Activated CD4-positive, alpha-beta memory T cell treated with anti-CD3 and anti-CD28 coated beads, Interleukin-2, amount 10 ng/mL, durations not matched to agents 7 days and 5 days (primary cell): Measurements from ENCODE around the gene EPS8. TPM values are rescaled to one million over a fixed set of nuclear protein-coding genes. Genes with fewer than 3 reads are reported as not detected.
"Not testable (repeated sequence)": the region's sequence is repeated elsewhere in the genome, so short reads cannot be mapped to it uniquely, and the experiment has no call there.

Experiments
- CTCF ChIA-PET: fragments of 350-600 bp; sonication (Branson Sonifier 250); formaldehyde crosslinking; loops from one replicate; lab custom pipeline; 2021; ENCODE audit warnings: antibody characterized with exemption, inconsistent platforms; lab: Charles Lee
- POLR2A ChIA-PET: fragments of 350-600 bp; sonication (Branson Sonifier 250); formaldehyde crosslinking; loops from one replicate; lab custom pipeline; 2021; ENCODE audit warnings: antibody characterized with exemption; lab: Charles Lee
- DNase-seq: peaks from one replicate; pipeline ENCODE4 v3.0.0-alpha.2; 2020
- H3K27ac Mint-ChIP-seq: one replicate; pipeline ENCODE4 v1.8.0; 2021; ENCODE audit warnings: mild to moderate bottlenecking, mixed read lengths
- H3K27me3 Mint-ChIP-seq: one replicate; pipeline ENCODE4 v1.8.0; 2021; ENCODE audit warnings: mixed read lengths
- H3K36me3 Mint-ChIP-seq: one replicate; pipeline ENCODE4 v1.8.0; 2021; ENCODE audit warnings: low read depth, mixed read lengths
- H3K4me1 Mint-ChIP-seq: one replicate; pipeline ENCODE4 v1.8.0; 2021; ENCODE audit warnings: mixed read lengths
- H3K4me3 Mint-ChIP-seq: one replicate; pipeline ENCODE4 v1.8.0; 2021; ENCODE audit warnings: mild to moderate bottlenecking, mixed read lengths
- H3K9me3 Mint-ChIP-seq: one replicate; pipeline ENCODE4 v1.8.0; 2021; ENCODE audit warnings: mixed read lengths
- total RNA-seq, 2 experiments: library from RNA; stranded (reverse); gene quantifications; one replicate each; pipeline ENCODE4 v1.2.3, GENCODE V29; 2021

The EPS8 gene
- total RNA-seq, 2 experiments from 2014 or later: 3.1 to 4.7 TPM

DNA sequence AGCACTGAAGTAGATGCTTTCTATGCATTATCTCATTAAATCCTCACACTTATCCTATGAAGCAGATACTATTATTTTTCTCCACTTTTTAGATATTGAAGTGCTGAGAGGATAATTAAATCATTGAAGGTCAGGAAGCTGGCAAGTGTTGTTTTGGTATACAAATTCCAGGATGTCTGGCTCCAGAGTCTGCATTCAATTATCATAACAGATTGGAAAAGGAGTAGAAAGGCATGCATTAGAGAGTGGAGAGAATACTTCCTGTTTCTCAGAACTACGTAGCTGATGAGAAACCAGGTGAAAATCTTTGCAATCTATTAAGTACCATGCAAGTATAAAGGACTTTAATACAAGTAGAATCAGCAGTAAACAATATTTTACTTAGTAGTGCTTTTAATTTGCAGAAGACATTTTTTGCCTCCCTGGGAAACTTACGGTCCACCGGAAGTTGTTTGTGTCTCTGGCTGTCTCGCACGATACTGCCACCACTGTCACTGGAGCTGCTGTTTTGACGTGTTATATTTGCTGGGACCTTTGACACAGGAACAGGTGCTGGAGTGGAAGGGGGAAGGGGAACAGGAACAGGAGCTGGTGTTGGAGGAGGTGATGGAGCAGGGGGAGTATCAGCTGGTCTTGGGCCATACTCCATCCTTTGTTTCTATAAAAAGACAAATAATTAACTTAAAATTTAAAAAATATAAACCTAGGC, 158.0 kb downstream of the EPS8 start:
- DNase-seq: no peak
- no peak overlapping the region for H3K27ac Mint-ChIP-seq
- POLR2A ChIA-PET: no interaction called here
- H3K4me1 Mint-ChIP-seq: no peaks in the 10 kb centered on the region
- CTCF ChIA-PET: no interaction called here
- no peak overlapping the region for H3K4me3 Mint-ChIP-seq
- no peaks in the 10 kb centered on the region for H3K9me3 Mint-ChIP-seq
- no peaks in the 10 kb centered on the region for H3K36me3 Mint-ChIP-seq
- H3K27me3 Mint-ChIP-seq: peaks cover 3% of the 10 kb centered on the region

DNA sequence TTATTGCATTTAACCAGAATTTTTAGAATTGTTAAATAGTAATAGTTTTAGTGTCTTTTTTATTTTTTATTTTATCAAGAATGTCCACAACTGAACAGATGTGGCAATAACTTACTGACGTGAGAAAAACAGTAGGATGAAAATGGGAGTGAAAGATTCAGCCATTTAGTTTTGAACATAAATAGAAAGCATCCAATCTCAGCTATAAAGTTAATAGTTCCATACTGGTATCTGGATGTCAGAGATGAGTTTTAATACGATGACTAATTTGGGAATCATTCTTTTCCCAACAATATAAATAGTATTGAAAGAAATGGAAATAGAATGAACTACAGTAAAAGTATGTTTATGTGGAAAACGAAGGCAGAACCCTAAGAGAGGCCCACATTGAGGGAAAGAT, 159.4 kb downstream of the EPS8 start:
- no peaks in the 10 kb centered on the region for H3K9me3 Mint-ChIP-seq
- no peaks in the 10 kb centered on the region for H3K4me1 Mint-ChIP-seq
- peaks cover 3% of the 10 kb centered on the region for H3K27me3 Mint-ChIP-seq
- CTCF ChIA-PET: no interaction called here
- no peak for DNase-seq
- H3K4me3 Mint-ChIP-seq: no peak overlapping the region
- H3K27ac Mint-ChIP-seq: no peak overlapping the region
- POLR2A ChIA-PET: no interaction called here
- no peaks in the 10 kb centered on the region for H3K36me3 Mint-ChIP-seq

DNA sequence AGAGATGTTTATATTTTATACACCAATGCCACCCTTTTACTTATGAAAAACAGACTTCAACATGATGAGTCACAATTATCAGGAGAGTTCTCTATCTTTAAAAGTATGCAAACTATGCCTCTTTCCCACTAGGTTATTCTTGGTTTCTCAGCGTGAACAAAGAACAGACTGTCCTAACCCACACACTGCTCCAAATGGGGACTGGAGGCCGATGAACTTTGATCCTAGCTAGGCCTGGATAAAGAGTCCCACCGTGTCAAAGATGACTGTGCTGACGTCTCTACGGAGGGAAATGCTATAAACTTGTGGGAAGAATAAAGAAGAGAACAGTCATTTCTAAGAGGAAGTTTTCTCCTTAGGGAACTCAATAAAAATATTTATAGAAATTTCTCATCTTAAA, 160.1 kb downstream of the EPS8 start:
- Mint-ChIP-seq H3K4me3 (no peak overlapping the region), H3K36me3 (no peaks in the 10 kb centered on the region), H3K27me3 (peaks cover 3% of the 10 kb centered on the region), H3K27ac (no peak overlapping the region), H3K9me3 (no peaks in the 10 kb centered on the region), H3K4me1 (no peaks in the 10 kb centered on the region)
- POLR2A ChIA-PET: no interaction called here
- CTCF ChIA-PET: no interaction called here
- no peak for DNase-seq

GRCh38 chr12:15627995-15628945, 160.9 kb downstream of the EPS8 start:
- DNase-seq: no peak
- ChIA-PET POLR2A (interaction anchor here (1.2 kb wide), 1 partner anchor 127 kb away, joined by 3 read pairs; no protein-coding TSS in a partner anchor), CTCF (no interaction called here)
- no peaks in the 10 kb centered on the region for H3K9me3 Mint-ChIP-seq
- no peaks in the 10 kb centered on the region for H3K4me1 Mint-ChIP-seq
- no peak overlapping the region for H3K27ac Mint-ChIP-seq
- no peak overlapping the region for H3K4me3 Mint-ChIP-seq
- H3K36me3 Mint-ChIP-seq: no peaks in the 10 kb centered on the region
- H3K27me3 Mint-ChIP-seq: peaks cover 3% of the 10 kb centered on the region

- Mint-ChIP-seq H3K4me3 (no peak overlapping the region), H3K9me3 (no peaks in the 10 kb centered on the region), H3K36me3 (no peaks in the 10 kb centered on the region), H3K27me3 (no peaks in the 10 kb centered on the region), H3K27ac (no peak overlapping the region), H3K4me1 (no peaks in the 10 kb centered on the region)
- POLR2A ChIA-PET: no interaction called here
- CTCF ChIA-PET: no interaction called here
- no peak for DNase-seq
Measured at GRCh38 chr12:15625075-15625474, 164.1 kb downstream of the EPS8 start.

- Mint-ChIP-seq H3K4me1 (no peaks in the 10 kb centered on the region), H3K36me3 (no peaks in the 10 kb centered on the region), H3K27me3 (no peaks in the 10 kb centered on the region), H3K4me3 (no peak overlapping the region), H3K27ac (no peak overlapping the region), H3K9me3 (no peaks in the 10 kb centered on the region)
- ChIA-PET POLR2A (no interaction called here), CTCF (no interaction called here)
- DNase-seq: no peak
Measured at GRCh38 chr12:15620741-15621539, 168.2 kb downstream of the EPS8 start.

DNA sequence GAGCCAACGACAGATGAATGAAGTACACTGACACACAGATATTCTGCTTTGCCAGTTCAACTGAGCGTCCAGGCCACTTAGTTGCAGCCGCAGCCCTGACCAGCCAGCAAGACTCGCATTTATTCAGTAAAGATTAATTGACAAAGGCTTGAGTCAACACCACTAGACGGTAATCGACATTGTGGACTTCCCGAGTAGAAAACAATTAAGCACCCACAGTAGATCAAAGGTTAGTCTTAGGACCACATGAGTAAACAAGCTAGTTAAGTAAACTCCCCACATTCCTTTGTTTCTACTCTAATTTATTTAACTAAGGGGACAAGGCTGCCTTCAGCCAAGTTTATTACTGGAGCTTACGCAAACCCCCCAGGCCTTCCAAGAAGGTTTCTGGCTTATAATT, 172.7 kb downstream of the EPS8 start:
- H3K27me3 Mint-ChIP-seq, DNase-seq, CTCF ChIA-PET, H3K27ac Mint-ChIP-seq, H3K4me3 Mint-ChIP-seq, H3K36me3 Mint-ChIP-seq, H3K9me3 Mint-ChIP-seq, POLR2A ChIA-PET, H3K4me1 Mint-ChIP-seq: not testable (repeated sequence)

GRCh38 chr12:15613981-15614380, 175.2 kb downstream of the EPS8 start:
- DNase-seq: no peak
- Mint-ChIP-seq H3K4me3 (no peak overlapping the region), H3K36me3 (no peaks in the 10 kb centered on the region), H3K27me3 (peaks cover 3% of the 10 kb centered on the region), H3K4me1 (no peaks in the 10 kb centered on the region), H3K27ac (no peak overlapping the region), H3K9me3 (peaks cover 3% of the 10 kb centered on the region)
- CTCF ChIA-PET: no interaction called here
- POLR2A ChIA-PET: no interaction called here

DNA sequence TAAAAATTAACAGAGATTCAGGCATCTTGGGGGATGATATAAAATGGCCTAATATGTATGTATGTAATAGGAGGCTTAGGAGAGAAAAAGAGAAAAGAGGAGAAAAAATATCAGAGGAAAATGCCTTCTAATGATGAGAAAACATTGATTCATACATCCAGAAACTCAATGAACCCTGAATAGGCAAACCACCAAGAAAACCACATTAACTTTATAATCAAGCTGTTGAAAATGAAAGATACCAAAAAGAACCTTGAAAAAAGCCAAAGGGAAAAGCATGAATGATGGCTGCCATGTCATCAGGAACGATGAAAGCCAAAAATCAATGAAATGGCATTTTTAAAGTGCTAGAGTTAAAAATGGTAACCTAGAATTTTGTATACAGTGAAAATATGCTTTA, 180.2 kb downstream of the EPS8 start:
- no peak overlapping the region for H3K27ac Mint-ChIP-seq
- H3K4me1 Mint-ChIP-seq: no peaks in the 10 kb centered on the region
- no peaks in the 10 kb centered on the region for H3K36me3 Mint-ChIP-seq
- no peak overlapping the region for H3K4me3 Mint-ChIP-seq
- no peak for DNase-seq
- POLR2A ChIA-PET: no interaction called here
- CTCF ChIA-PET: no interaction called here
- peaks cover 3% of the 10 kb centered on the region for H3K9me3 Mint-ChIP-seq
- H3K27me3 Mint-ChIP-seq: peaks cover 8% of the 10 kb centered on the region

DNA sequence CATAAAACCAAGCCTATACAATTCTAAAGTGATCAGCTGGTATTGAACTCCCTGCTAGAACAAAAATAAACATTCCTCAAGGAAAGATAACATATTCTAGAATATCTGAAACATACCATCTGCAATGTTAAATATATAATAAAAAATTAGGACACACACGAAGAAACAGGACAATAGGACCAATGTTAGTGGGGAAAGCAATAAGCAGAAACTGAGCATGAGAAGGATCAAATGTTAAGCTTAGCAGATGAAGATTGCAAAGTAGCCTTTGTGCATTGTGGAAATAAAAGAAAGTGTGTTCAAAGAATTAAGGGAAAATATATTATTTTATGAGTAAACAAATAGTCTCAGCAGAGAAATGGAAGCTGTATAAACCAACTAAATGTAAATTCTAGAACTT, 180.8 kb downstream of the EPS8 start:
- POLR2A ChIA-PET: no interaction called here
- no peak for DNase-seq

DNA sequence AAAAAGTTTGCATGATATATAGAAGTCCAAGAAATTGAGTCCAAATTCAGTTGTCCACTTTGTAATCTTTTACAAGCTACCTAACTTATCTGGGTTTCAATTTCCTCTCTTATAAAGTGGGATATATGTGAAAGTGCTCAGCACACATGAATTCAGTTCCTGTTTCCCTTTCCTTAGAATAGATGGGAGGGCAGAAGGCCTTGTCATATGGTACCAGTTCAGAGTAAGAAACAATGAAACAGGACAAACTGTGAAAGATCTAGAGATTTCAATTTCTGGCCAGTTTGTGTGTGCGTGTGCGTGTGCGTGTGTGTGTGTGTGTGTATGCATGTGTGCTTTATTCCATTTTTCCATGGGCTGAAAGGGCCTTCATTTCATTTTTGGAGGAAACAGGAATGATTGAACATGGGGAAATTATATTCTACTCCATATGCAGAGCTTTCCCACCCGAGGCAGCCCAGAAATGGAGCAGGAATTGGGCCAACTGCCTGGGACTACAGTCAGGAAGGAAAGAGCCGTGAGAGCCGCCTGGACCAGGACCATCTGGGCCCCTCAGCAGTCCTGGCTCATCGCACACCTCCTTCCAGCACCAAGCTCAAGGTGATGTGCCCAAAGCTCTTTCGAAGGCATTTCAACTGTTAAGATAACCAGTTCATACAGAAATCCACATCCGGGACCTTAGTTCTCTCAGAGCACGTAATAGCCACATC, 183.2 kb downstream of the EPS8 start:
- H3K4me1 Mint-ChIP-seq: no peaks in the 10 kb centered on the region
- CTCF ChIA-PET: no interaction called here
- no peak overlapping the region for H3K4me3 Mint-ChIP-seq
- no peak for DNase-seq
- peaks cover 5% of the 10 kb centered on the region for H3K27me3 Mint-ChIP-seq
- POLR2A ChIA-PET: no interaction called here
- H3K27ac Mint-ChIP-seq: no peak overlapping the region
- no peaks in the 10 kb centered on the region for H3K36me3 Mint-ChIP-seq
- no peaks in the 10 kb centered on the region for H3K9me3 Mint-ChIP-seq

More for the DNA sequence above, 180.8 kb downstream of the EPS8 start:
- H3K4me3 Mint-ChIP-seq: no peak overlapping the region
- peaks cover 3% of the 10 kb centered on the region for H3K9me3 Mint-ChIP-seq
- CTCF ChIA-PET: interaction anchor here (0.6 kb wide), 1 partner anchor 387 kb away, joined by 3 read pairs; the partner anchor contains the start of gene RERG
- no peak overlapping the region for H3K27ac Mint-ChIP-seq
- H3K27me3 Mint-ChIP-seq: peaks cover 8% of the 10 kb centered on the region
- H3K4me1 Mint-ChIP-seq: no peaks in the 10 kb centered on the region
- no peaks in the 10 kb centered on the region for H3K36me3 Mint-ChIP-seq

DNA sequence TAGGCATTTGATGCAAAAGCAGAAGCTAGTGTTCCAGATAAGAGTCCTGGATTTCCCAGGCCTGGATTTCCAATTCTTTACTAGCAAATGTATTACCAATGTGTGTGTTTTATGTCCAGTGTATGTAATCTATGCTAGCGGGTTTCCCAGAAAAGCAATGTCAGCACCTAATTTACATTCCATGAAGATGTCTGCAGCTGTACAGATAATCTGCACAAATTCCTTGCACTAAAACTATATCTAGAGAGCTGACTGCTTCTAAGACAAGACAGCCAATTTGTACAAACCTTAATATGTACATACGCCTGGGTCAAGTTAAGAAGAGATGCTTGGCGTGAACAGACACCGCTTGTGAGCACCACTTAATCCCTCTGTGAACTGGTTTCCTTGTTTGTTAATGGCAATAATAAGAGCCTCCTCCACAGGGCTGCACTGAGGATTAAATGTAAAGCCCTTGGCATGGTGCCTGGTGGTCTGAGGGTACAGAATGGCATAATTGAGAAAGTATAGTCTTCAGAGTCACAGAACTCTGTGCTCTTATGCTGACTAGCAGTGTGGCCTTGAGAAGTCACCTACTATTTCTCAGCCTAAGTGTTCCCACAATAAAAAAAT, 185.6 kb downstream of the EPS8 start:
- Mint-ChIP-seq H3K9me3 (no peaks in the 10 kb centered on the region), H3K36me3 (no peaks in the 10 kb centered on the region), H3K4me3 (no peak overlapping the region), H3K4me1 (no peaks in the 10 kb centered on the region), H3K27me3 (peaks cover 5% of the 10 kb centered on the region), H3K27ac (no peak overlapping the region)
- no peak for DNase-seq
- ChIA-PET CTCF (interaction anchor here (1.9 kb wide), 1 partner anchor 19 kb away, joined by 5 read pairs; no protein-coding TSS in a partner anchor), POLR2A (no interaction called here)
